ENCODE results near the gene CACNA1C. TPM values are rescaled to one million over a fixed set of nuclear protein-coding genes. Genes with fewer than 3 reads are reported as not detected.

The CACNA1C gene
- total RNA-seq, 3 donors from 2014 or later: 2.6 to 11.8 (median 9.5) TPM

DNA sequence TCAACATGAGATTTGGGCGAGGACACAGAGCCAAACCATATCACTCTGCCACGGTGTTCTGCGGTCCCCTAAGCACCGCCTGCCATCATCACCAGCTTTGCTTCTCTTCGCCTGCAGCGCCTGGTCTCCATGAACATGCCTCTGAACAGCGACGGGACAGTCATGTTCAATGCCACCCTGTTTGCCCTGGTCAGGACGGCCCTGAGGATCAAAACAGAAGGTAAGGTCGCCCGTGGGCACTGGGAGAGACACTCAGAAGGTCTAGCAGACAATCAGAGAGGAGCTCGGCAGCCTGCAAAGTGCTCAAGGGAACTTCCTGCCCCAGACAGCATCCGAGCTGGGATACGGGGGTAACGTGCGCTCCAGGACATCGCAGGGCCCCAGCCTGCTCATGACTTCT, 616.0 kb downstream of the CACNA1C start:
- no peaks in the 10 kb centered on the region for H3K27me3 ChIP-seq
- no peaks in the 10 kb centered on the region for H3K36me3 ChIP-seq
- peak in 1 of 2 donors; percentile 17 for DNase-seq (ENCODE audit: low spot score in 2 of 2)
- no peaks in the 10 kb centered on the region for H3K9me3 ChIP-seq
- H3K4me3 ChIP-seq: no peak overlapping the region
- H3K4me1 ChIP-seq: no peaks in the 10 kb centered on the region
- intact Hi-C loops (cut with DNase I; ENCODE audit: low total_unique reads): no loop called here
- H3K27ac ChIP-seq: no peak overlapping the region
- no peak for TF ChIP-seq POLR2AphosphoS5 (IDR thresholded peaks at IDR 0.05)

- H3K4me3 ChIP-seq: no peak overlapping the region
- peak in 1 of 2 donors; percentile 24 for DNase-seq (ENCODE audit: low spot score in 2 of 2)
- intact Hi-C loops (cut with DNase I; ENCODE audit: low total_unique reads): no loop called here
- no peaks in the 10 kb centered on the region for H3K4me1 ChIP-seq
- H3K9me3 ChIP-seq: no peaks in the 10 kb centered on the region
- TF ChIP-seq POLR2AphosphoS5 (IDR thresholded peaks at IDR 0.05) (no peak), CTCF (IDR thresholded peaks at IDR 0.05) (no peak), POLR2A (IDR thresholded peaks at IDR 0.05) (no peak)
- H3K27ac ChIP-seq: no peak overlapping the region
- no peaks in the 10 kb centered on the region for H3K36me3 ChIP-seq
- H3K27me3 ChIP-seq: no peaks in the 10 kb centered on the region
Measured at GRCh38 chr12:2669560-2669959, 616.8 kb downstream of the CACNA1C start.

GRCh38 chr12:2672863-2673262, 620.1 kb downstream of the CACNA1C start:
- Histone ChIP-seq H3K4me1 (no peaks in the 10 kb centered on the region), H3K9me3 (no peaks in the 10 kb centered on the region), H3K4me3 (no peak overlapping the region), H3K27ac (no peak overlapping the region), H3K27me3 (no peaks in the 10 kb centered on the region), H3K36me3 (no peaks in the 10 kb centered on the region)
- intact Hi-C loops (cut with DNase I; ENCODE audit: low total_unique reads): no loop called here
- TF ChIP-seq CTCF (IDR thresholded peaks at IDR 0.05): no peak
- no peak for TF ChIP-seq POLR2A (IDR thresholded peaks at IDR 0.05)
- TF ChIP-seq POLR2AphosphoS5 (IDR thresholded peaks at IDR 0.05): no peak
- DNase-seq (ENCODE audit: low spot score in 2 of 2): peak in 1 of 2 donors; percentile 25

- H3K36me3 ChIP-seq: no peaks in the 10 kb centered on the region
- DNase-seq (ENCODE audit: low spot score in 2 of 2): peak in 1 of 2 donors; percentile 28
- H3K4me1 ChIP-seq: no peaks in the 10 kb centered on the region
- no peak for TF ChIP-seq POLR2AphosphoS5 (IDR thresholded peaks at IDR 0.05)
- TF ChIP-seq CTCF (IDR thresholded peaks at IDR 0.05): no peak
- TF ChIP-seq POLR2A (IDR thresholded peaks at IDR 0.05): no peak
- H3K9me3 ChIP-seq: no peaks in the 10 kb centered on the region
- H3K27me3 ChIP-seq: no peaks in the 10 kb centered on the region
- no peak overlapping the region for H3K4me3 ChIP-seq
- intact Hi-C loops (cut with DNase I; ENCODE audit: low total_unique reads): no loop called here
- H3K27ac ChIP-seq: no peak overlapping the region
Measured at GRCh38 chr12:2673966-2674810, 621.4 kb downstream of the CACNA1C start.

DNA sequence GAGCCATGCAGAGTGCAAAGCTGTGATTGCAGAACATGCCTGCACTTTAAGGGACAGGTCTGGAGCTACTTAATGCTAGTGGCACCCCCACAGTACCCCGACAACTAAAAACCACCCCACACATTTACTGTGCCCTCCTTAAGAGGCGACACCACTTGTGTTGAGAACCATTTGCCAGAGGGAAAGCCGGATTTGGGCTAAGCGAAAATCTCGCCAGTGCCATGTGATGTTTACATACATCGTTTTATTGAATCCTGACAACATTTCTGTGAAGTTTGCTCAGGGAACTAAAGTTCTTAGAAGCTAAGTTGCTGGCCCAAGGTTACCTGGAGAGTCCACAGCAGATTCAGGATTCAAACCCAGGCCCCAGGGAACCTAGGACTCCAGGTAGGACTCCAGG, 623.0 kb downstream of the CACNA1C start:
- peak in 1 of 2 donors; percentile 14 for DNase-seq (ENCODE audit: low spot score in 2 of 2)
- intact Hi-C loops (cut with DNase I; ENCODE audit: low total_unique reads): no loop called here
- Histone ChIP-seq H3K4me1 (no peaks in the 10 kb centered on the region), H3K4me3 (no peak overlapping the region), H3K27ac (no peak overlapping the region), H3K27me3 (no peaks in the 10 kb centered on the region), H3K36me3 (no peaks in the 10 kb centered on the region), H3K9me3 (no peaks in the 10 kb centered on the region)
- TF ChIP-seq CTCF (IDR thresholded peaks at IDR 0.05) (no peak), POLR2AphosphoS5 (IDR thresholded peaks at IDR 0.05) (no peak), POLR2A (IDR thresholded peaks at IDR 0.05) (no peak)
